ENCODE measurements around the gene TKFC.

The TKFC gene

DNA sequence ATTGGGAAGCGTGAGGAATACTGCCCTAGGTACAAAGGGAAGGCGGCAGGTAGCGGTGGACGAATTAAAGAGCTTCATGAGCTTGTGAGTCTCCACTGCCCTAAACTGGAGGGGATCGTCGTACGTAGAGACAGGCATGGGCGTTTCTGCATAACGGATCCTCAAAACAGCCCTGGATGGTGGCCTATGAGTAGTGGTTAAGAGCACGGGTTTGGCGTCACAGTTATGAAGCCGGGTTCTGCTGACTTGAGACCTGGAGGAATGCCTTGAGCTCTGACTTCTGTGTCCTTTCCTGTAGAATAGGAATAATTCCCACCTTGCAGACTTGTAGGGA is 29.5 kb downstream of the TKFC start:
- H3K27ac ChIP-seq (ENCODE audit: insufficient read depth, low read length, poor library complexity, severe bottlenecking) = peak overlapping the region; percentile 98
- peak overlapping the region; percentile 94 for H3K4me3 ChIP-seq (ENCODE audit: insufficient read depth, low read depth, low read length, poor library complexity, severe bottlenecking)
- H3K4me1 ChIP-seq (ENCODE audit: control insufficient read depth, insufficient read depth, low read length, poor library complexity, severe bottlenecking) = peaks cover 11% of the 10 kb centered on the region
- DNase-seq = no peak
- no peaks in the 10 kb centered on the region for H3K27me3 ChIP-seq (replicated peaks; ENCODE audit: control insufficient read depth, insufficient read depth, low read length, poor library complexity, severe bottlenecking)
- peaks cover 30% of the 10 kb centered on the region for H3K36me3 ChIP-seq (ENCODE audit: control insufficient read depth, insufficient read depth, low read length)
- H3K9me3 ChIP-seq (ENCODE audit: control insufficient read depth, low read length) = no peaks in the 10 kb centered on the region

DNA sequence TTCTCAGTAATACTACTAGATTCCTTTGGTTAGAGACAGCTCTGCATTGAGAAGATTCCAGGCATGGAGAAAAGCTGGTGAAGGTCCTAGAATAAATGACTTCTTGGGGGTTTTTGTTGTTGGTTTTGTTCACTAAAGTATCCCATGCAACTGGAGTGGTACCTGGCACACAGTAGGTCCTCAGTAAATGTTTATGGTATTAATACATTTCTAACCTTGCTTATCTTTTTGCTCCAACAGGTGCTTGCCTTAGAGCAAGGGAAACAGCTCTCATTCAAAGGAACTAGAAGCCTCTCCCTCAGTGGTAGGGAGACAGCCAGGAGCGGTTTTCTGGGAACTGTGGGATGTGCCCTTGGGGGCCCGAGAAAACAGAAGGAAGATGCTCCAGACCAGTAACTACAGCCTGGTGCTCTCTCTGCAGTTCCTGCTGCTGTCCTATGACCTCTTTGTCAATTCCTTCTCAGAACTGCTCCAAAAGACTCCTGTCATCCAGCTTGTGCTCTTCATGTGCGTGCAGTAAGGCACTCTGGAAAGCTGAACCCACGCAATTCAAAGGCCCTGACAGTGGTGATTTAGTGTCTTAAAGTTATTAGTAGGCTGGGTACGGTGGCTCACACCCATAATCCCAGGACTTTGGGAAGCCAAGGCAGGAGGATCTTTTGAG is 31.1 kb downstream of the TKFC start:
- Histone ChIP-seq H3K4me1 (ENCODE audit: control insufficient read depth, insufficient read depth, low read length, poor library complexity, severe bottlenecking) (peaks cover 11% of the 10 kb centered on the region), H3K4me3 (ENCODE audit: insufficient read depth, low read depth, low read length, poor library complexity, severe bottlenecking) (no peak overlapping the region), H3K27me3 (replicated peaks; ENCODE audit: control insufficient read depth, insufficient read depth, low read length, poor library complexity, severe bottlenecking) (no peaks in the 10 kb centered on the region), H3K36me3 (ENCODE audit: control insufficient read depth, insufficient read depth, low read length) (peaks cover 44% of the 10 kb centered on the region), H3K9me3 (ENCODE audit: control insufficient read depth, low read length) (no peaks in the 10 kb centered on the region), H3K27ac (ENCODE audit: insufficient read depth, low read length, poor library complexity, severe bottlenecking) (no peak overlapping the region)
- no peak for DNase-seq

DNA sequence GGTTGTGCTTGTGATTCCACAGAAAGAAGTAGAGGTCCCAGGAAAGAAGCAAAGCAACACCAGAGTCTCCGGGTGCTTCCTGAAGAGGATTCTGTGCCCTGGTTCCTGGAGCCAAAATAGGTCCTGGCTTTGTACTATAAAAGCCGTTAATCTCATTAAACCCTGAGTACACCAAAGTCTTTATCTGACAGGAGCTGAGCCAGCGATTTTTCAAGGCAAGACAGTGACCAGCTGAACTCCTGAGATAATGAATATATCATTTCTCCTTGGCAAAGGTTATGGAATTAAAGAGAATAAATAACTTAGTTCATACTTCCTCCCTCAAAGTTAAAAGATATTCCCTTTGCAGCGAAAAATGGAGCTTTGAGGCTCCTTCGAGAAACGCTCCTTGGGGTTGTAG is 34.4 kb downstream of the TKFC start:
- no peak overlapping the region for H3K27ac ChIP-seq (ENCODE audit: insufficient read depth, low read length, poor library complexity, severe bottlenecking)
- no peak overlapping the region for H3K4me3 ChIP-seq (ENCODE audit: insufficient read depth, low read depth, low read length, poor library complexity, severe bottlenecking)
- peaks cover 4% of the 10 kb centered on the region for H3K4me1 ChIP-seq (ENCODE audit: control insufficient read depth, insufficient read depth, low read length, poor library complexity, severe bottlenecking)
- peaks cover 56% of the 10 kb centered on the region for H3K36me3 ChIP-seq (ENCODE audit: control insufficient read depth, insufficient read depth, low read length)
- H3K27me3 ChIP-seq (replicated peaks; ENCODE audit: control insufficient read depth, insufficient read depth, low read length, poor library complexity, severe bottlenecking) = no peaks in the 10 kb centered on the region
- H3K9me3 ChIP-seq (ENCODE audit: control insufficient read depth, low read length) = no peaks in the 10 kb centered on the region
- DNase-seq = no peak

DNA sequence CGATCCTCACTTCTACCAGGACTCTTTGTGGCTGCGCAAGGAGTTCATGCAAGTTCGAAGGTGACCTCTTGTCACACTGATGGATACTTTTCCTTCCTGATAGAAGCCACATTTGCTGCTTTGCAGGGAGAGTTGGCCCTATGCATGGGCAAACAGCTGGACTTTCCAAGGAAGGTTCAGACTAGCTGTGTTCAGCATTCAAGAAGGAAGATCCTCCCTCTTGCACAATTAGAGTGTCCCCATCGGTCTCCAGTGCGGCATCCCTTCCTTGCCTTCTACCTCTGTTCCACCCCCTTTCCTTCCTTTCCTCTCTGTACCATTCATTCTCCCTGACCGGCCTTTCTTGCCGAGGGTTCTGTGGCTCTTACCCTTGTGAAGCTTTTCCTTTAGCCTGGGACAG is 35.6 kb downstream of the TKFC start:
- H3K4me3 ChIP-seq (ENCODE audit: insufficient read depth, low read depth, low read length, poor library complexity, severe bottlenecking) = no peak overlapping the region
- no peak overlapping the region for H3K27ac ChIP-seq (ENCODE audit: insufficient read depth, low read length, poor library complexity, severe bottlenecking)
- H3K27me3 ChIP-seq (replicated peaks; ENCODE audit: control insufficient read depth, insufficient read depth, low read length, poor library complexity, severe bottlenecking) = no peaks in the 10 kb centered on the region
- peaks cover 56% of the 10 kb centered on the region for H3K36me3 ChIP-seq (ENCODE audit: control insufficient read depth, insufficient read depth, low read length)
- H3K4me1 ChIP-seq (ENCODE audit: control insufficient read depth, insufficient read depth, low read length, poor library complexity, severe bottlenecking) = no peaks in the 10 kb centered on the region
- DNase-seq = no peak
- no peaks in the 10 kb centered on the region for H3K9me3 ChIP-seq (ENCODE audit: control insufficient read depth, low read length)

DNA sequence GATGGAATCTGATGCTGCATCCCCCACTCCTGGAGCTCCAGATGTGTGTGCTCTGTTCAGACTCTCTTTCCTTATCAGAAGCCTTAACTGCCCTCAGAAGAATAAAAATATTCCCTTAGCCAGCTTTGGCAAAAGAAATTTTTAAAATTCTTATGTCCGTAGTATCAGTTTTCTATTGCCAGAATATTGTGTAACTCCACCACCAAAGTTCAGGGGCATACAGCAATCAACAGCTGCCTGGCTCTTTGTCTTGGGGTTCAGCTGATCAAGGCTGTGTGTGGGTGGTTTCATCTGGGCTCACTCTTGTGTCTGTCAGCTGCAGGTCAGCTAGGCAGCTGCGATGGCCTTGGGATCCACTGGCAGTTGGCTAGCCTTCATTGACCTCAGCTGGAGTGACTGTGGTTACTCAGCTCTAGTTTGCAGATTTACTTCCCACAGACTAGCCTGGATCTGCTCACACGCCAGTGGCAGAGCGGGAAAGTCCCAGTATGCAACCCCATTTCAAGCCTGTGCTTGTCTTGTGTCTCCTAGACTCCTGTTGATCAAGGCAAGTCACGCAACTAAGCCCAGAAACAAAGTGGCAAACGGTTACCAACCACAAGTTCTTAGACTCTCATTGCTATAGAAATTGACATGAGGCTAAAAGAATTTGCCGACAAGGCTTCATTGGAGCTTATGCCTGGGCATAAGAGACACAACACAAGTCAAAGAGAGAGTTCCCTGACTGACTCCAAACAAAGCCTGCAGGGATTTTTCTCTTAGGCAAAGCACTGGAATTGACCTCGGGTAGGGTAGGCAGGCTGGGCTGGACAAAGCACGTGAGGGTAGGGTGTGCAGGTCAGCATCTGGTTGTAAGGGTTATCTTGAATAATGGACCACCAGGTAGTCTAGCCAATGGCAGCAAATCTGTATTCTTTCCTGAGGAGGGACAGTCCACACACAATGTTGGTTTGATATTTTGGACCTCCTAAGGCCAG is 36.6 kb downstream of the TKFC start:
- no peak overlapping the region for H3K4me3 ChIP-seq (ENCODE audit: insufficient read depth, low read depth, low read length, poor library complexity, severe bottlenecking)
- H3K9me3 ChIP-seq (ENCODE audit: control insufficient read depth, low read length) = no peaks in the 10 kb centered on the region
- H3K27me3 ChIP-seq (replicated peaks; ENCODE audit: control insufficient read depth, insufficient read depth, low read length, poor library complexity, severe bottlenecking) = no peaks in the 10 kb centered on the region
- H3K27ac ChIP-seq (ENCODE audit: insufficient read depth, low read length, poor library complexity, severe bottlenecking) = no peak overlapping the region
- H3K36me3 ChIP-seq (ENCODE audit: control insufficient read depth, insufficient read depth, low read length) = peaks cover 51% of the 10 kb centered on the region
- H3K4me1 ChIP-seq (ENCODE audit: control insufficient read depth, insufficient read depth, low read length, poor library complexity, severe bottlenecking) = no peaks in the 10 kb centered on the region
- no peak for DNase-seq

DNA sequence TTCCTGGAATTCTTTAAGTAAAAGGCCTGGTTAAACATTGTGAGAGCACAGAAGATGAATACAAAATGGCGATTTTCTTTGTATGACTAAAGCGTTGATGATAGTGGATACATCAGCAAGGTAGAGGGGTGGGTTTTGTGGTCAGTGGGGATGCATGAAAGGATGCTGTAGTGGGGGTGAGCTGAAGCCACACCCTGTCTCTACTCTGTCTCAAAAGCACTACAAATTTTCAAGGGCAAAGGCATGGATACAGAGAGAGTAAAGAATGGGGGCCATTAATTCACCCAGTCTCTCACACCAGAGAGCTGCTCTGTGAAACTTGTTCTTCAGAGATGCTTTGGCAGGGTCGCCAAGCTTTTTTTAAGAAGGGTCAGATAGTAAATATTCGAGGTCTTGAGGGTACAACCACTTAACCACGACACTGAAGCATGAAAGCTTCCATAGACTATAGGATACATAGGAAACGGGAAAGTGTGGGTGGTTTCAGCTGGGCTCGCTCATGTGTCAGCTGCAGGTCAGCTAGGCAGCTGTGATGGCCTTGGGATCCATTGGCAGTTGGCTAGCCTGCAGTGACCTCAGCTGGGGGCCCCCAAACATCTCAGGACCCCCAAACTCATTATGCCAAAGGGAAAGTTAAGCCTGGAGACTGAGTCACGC is 37.4 kb downstream of the TKFC start:
- Histone ChIP-seq H3K4me3 (ENCODE audit: insufficient read depth, low read depth, low read length, poor library complexity, severe bottlenecking) (no peak overlapping the region), H3K4me1 (ENCODE audit: control insufficient read depth, insufficient read depth, low read length, poor library complexity, severe bottlenecking) (no peaks in the 10 kb centered on the region), H3K9me3 (ENCODE audit: control insufficient read depth, low read length) (no peaks in the 10 kb centered on the region), H3K36me3 (ENCODE audit: control insufficient read depth, insufficient read depth, low read length) (peaks cover 47% of the 10 kb centered on the region), H3K27me3 (replicated peaks; ENCODE audit: control insufficient read depth, insufficient read depth, low read length, poor library complexity, severe bottlenecking) (no peaks in the 10 kb centered on the region), H3K27ac (ENCODE audit: insufficient read depth, low read length, poor library complexity, severe bottlenecking) (no peak overlapping the region)
- no peak for DNase-seq

DNA sequence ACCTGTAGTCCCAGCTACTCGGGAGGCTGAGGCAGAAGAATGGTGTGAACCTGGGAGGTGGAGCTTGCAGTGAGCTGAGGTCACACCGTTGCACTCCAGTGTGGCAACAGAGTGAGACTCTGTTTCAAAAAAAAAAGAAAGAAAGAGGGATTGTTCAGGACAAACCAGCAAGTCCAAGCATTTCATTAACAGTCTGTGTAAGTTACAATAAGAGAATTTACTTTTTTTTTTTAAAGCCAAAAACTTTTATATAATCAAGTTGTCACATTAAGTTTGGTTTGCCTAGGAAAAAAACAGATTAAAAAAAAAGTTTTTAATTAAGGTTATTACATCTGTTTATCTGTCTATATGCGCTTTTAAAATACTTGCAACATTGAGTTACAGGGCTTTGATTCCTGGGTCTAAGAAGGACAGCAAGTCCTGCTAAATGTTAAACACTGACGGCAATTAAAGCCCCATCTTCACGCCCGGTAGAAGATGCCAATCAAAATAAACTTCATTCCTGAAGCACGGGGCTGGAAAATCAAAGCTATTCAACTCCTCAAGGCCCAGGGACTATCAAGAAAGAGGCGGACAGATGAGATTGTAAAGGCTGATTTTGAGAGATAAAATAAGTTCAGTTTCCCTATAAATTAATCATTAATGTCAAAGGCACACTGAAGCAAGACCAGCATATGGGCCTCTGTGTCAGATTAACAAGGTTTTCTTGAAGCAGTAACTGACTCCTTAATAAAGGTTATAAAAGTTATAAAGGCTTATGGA is 39.8 kb downstream of the TKFC start:
- no peak for DNase-seq
- no peaks in the 10 kb centered on the region for H3K27me3 ChIP-seq (replicated peaks; ENCODE audit: control insufficient read depth, insufficient read depth, low read length, poor library complexity, severe bottlenecking)
- H3K9me3 ChIP-seq (ENCODE audit: control insufficient read depth, low read length) = no peaks in the 10 kb centered on the region
- no peak overlapping the region for H3K4me3 ChIP-seq (ENCODE audit: insufficient read depth, low read depth, low read length, poor library complexity, severe bottlenecking)
- no peaks in the 10 kb centered on the region for H3K4me1 ChIP-seq (ENCODE audit: control insufficient read depth, insufficient read depth, low read length, poor library complexity, severe bottlenecking)
- no peak overlapping the region for H3K27ac ChIP-seq (ENCODE audit: insufficient read depth, low read length, poor library complexity, severe bottlenecking)
- peaks cover 23% of the 10 kb centered on the region for H3K36me3 ChIP-seq (ENCODE audit: control insufficient read depth, insufficient read depth, low read length)

DNA sequence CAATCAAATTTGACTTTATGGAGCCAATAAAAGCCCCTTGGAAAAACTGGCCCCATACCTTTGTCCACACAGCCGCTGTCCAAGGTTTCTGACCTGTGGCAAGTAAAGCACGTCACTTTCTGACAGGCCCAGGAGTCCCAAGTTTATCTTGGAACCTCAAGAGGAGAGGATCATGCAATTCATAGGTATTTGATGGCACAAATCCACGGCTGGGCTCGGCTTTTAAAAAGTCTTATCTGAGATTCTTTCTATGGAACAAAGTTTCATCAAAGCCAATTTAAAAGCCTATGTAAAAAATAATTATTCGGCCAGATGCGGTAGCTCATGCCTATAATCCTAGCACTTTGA is 42.7 kb downstream of the TKFC start:
- H3K9me3 ChIP-seq (ENCODE audit: control insufficient read depth, low read length) = no peaks in the 10 kb centered on the region
- no peak for DNase-seq
- H3K4me3 ChIP-seq (ENCODE audit: insufficient read depth, low read depth, low read length, poor library complexity, severe bottlenecking) = no peak overlapping the region
- no peak overlapping the region for H3K27ac ChIP-seq (ENCODE audit: insufficient read depth, low read length, poor library complexity, severe bottlenecking)
- H3K4me1 ChIP-seq (ENCODE audit: control insufficient read depth, insufficient read depth, low read length, poor library complexity, severe bottlenecking) = no peaks in the 10 kb centered on the region
- H3K36me3 ChIP-seq (ENCODE audit: control insufficient read depth, insufficient read depth, low read length) = no peaks in the 10 kb centered on the region
- no peaks in the 10 kb centered on the region for H3K27me3 ChIP-seq (replicated peaks; ENCODE audit: control insufficient read depth, insufficient read depth, low read length, poor library complexity, severe bottlenecking)

DNA sequence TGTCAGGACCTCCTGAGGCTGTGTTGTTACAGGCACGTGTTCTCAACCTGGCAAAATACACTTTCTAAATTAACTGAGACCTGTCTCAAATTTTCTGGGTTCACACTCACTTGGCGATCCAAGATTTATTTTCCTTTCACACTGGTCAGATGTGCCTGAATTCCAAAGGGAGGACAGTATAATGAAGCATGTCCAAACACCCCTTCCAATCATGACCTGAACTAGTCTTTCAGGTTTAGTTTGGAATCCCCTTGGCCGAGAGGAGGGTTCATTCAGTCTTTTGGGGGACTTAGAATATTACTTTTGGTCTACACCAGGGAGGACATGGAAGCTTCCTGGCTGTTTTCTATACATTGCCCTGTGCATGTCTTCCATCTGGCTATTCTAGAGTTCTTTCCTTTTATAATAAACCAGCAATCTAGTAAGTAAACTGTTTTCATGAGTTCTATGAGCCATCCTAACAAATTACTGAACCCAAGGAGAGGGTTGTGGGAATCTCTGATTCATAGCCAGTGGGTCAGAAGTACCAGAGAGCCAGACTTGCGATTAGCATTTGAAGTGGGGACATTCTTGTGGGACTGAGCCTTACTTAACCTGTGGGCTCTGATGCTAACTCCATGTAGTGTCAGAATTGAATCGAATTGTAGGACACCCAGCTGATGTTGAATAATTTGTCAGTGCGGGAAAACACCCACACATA is 44.6 kb downstream of the TKFC start:
- DNase-seq = no peak
- no peaks in the 10 kb centered on the region for H3K27me3 ChIP-seq (replicated peaks; ENCODE audit: control insufficient read depth, insufficient read depth, low read length, poor library complexity, severe bottlenecking)
- no peaks in the 10 kb centered on the region for H3K4me1 ChIP-seq (ENCODE audit: control insufficient read depth, insufficient read depth, low read length, poor library complexity, severe bottlenecking)
- H3K36me3 ChIP-seq (ENCODE audit: control insufficient read depth, insufficient read depth, low read length) = no peaks in the 10 kb centered on the region
- H3K9me3 ChIP-seq (ENCODE audit: control insufficient read depth, low read length) = no peaks in the 10 kb centered on the region
- H3K4me3 ChIP-seq (ENCODE audit: insufficient read depth, low read depth, low read length, poor library complexity, severe bottlenecking) = no peak overlapping the region
- H3K27ac ChIP-seq (ENCODE audit: insufficient read depth, low read length, poor library complexity, severe bottlenecking) = no peak overlapping the region
